ENCODE measurements around the gene CD300LB. TPM values are rescaled to one million over a fixed set of nuclear protein-coding genes. Genes with fewer than 3 reads are reported as not detected.

Gene CD300LB
- total RNA-seq, 1 experiment from 2014 or later, result not detected

- H3K4me1 ChIP-seq (ENCODE audit: insufficient read depth, low read length), result no peaks in the 10 kb centered on the region
- peaks cover 55% of the 10 kb centered on the region for H3K27me3 Mint-ChIP-seq (ENCODE audit: low read depth)
Measured at GRCh38 chr17:74520790-74521480, 10.3 kb downstream of the CD300LB start.

More at GRCh38 chr17:74520790-74521480, 10.3 kb downstream of the CD300LB start:
- TF ChIP-seq, protein P1, sequence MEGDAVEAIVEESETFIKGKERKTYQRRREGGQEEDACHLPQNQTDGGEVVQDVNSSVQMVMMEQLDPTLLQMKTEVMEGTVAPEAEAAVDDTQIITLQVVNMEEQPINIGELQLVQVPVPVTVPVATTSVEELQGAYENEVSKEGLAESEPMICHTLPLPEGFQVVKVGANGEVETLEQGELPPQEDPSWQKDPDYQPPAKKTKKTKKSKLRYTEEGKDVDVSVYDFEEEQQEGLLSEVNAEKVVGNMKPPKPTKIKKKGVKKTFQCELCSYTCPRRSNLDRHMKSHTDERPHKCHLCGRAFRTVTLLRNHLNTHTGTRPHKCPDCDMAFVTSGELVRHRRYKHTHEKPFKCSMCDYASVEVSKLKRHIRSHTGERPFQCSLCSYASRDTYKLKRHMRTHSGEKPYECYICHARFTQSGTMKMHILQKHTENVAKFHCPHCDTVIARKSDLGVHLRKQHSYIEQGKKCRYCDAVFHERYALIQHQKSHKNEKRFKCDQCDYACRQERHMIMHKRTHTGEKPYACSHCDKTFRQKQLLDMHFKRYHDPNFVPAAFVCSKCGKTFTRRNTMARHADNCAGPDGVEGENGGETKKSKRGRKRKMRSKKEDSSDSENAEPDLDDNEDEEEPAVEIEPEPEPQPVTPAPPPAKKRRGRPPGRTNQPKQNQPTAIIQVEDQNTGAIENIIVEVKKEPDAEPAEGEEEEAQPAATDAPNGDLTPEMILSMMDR (conservative IDR thresholded peaks at IDR 0.05), result no peak
- Histone ChIP-seq H3K9ac (ENCODE audit: extremely low read depth, insufficient read length, low read length) (no peak overlapping the region), H2BK120ac (ENCODE audit: low read depth, low read length, poor library complexity, severe bottlenecking) (no peak overlapping the region), H3K27me3 (ENCODE audit: insufficient read depth, low read length) (no peaks in the 10 kb centered on the region), H2BK15ac (ENCODE audit: low read depth, low read length) (no peak overlapping the region), H3K9me3 (ENCODE audit: control insufficient read depth, low read depth, low read length) (no peaks in the 10 kb centered on the region), H3K18ac (ENCODE audit: insufficient read length, low read depth, low read length) (no peak overlapping the region), H2AK5ac (ENCODE audit: insufficient read length, low read length) (no peak overlapping the region), H2BK5ac (ENCODE audit: insufficient read length, low read length) (no peak overlapping the region), H3T11ph (ENCODE audit: low read length) (no peak overlapping the region), H3K27ac (ENCODE audit: insufficient read length, low read depth, low read length) (no peak overlapping the region), H3K79me1 (ENCODE audit: insufficient read depth, low read depth, low read length, poor library complexity, severe bottlenecking) (no peaks in the 10 kb centered on the region), H3K79me2 (ENCODE audit: insufficient read depth, low read length) (no peaks in the 10 kb centered on the region), H4K8ac (replicated peaks; ENCODE audit: insufficient read length, low read depth, low read length) (no peak overlapping the region), H3K56ac (ENCODE audit: insufficient read length, low read depth, low read length) (no peak overlapping the region), H4K20me1 (ENCODE audit: control insufficient read depth, insufficient read depth, insufficient read length) (no peaks in the 10 kb centered on the region), H3K23me2 (ENCODE audit: insufficient read length, low read depth, low read length, poor library complexity, severe bottlenecking) (no peaks in the 10 kb centered on the region), H3K14ac (ENCODE audit: insufficient read depth, low read length) (no peak overlapping the region), H4K5ac (ENCODE audit: insufficient read length, low read depth, low read length) (no peak overlapping the region), H2BK20ac (ENCODE audit: low read depth, low read length, poor library complexity, severe bottlenecking) (no peak overlapping the region), H3K23ac (ENCODE audit: insufficient read length, low read depth, low read length) (no peak overlapping the region), H3K4me2 (ENCODE audit: insufficient read depth, insufficient read length, low read length) (no peak overlapping the region), H3K4ac (ENCODE audit: low read depth, low read length) (no peak overlapping the region), H4K91ac (ENCODE audit: insufficient read length, low read depth, low read length) (no peak overlapping the region), H2AFZ (ENCODE audit: low read length) (no peak overlapping the region), H2BK12ac (ENCODE audit: insufficient read length, low read depth, low read length) (no peak overlapping the region)
- H3K4me3 Mint-ChIP-seq, result no peak overlapping the region
- no peak overlapping the region for H3K27ac Mint-ChIP-seq
- DNase-seq, result no peak
- no peaks in the 10 kb centered on the region for H3K4me1 Mint-ChIP-seq
- WGBS (ENCODE audit: extremely low coverage, insufficient read length, low lambda C conversion rate), result no CpG with 5 or more reads among the region's 21 CpGs
- H3K9me3 Mint-ChIP-seq, result peaks cover 17 to 22% of the 10 kb centered on the region in 2 experiments; a peak in 4 of 5 replicates
- no peaks in the 10 kb centered on the region; a peak in 1 of 7 replicates for H3K36me3 Mint-ChIP-seq (ENCODE audit: insufficient read depth in 1 of 3, low read depth in 3 of 3)
